A549 (cell line): ENCODE measurements around the gene THOC3. TPM values are rescaled to one million over a fixed set of nuclear protein-coding genes. Genes with fewer than 3 reads are reported as not detected.

ENCODE experiments used
- ATAC-seq, 2 experiments: fragments of 200-7000 bp in 1 of 2; fragments of >200 bp in 1 of 2; cut with Nextera tagmentation in 1 of 2; cut with Tn5 transposase in 1 of 2; 3 replicates each; pipeline versions ENCODE4 v1.8.0 to v1.9.1; 2018 to 2020; ENCODE audit warnings: mild to moderate bottlenecking in 1 of 2, moderate library complexity in 1 of 2
- CTCF ChIA-PET: fragments of 300-600 bp; sonication (Branson Sonifier 250); formaldehyde crosslinking; extraction: SDS; loops from one replicate; lab custom pipeline; 2021; ENCODE audit warnings: antibody characterized with exemption, inconsistent platforms; lab: Yijun Ruan, JAX
- POLR2A ChIA-PET: fragments of 350-600 bp; formaldehyde crosslinking; extraction: SDS; loops from one replicate; lab custom pipeline; 2021; ENCODE audit warnings: antibody characterized with exemption, inconsistent platforms; lab: Yijun Ruan, JAX
- DNase-seq, 2 experiments: peaks; one replicate each; pipeline versions ENCODE4 v3.0.0 to v3.0.0-alpha.2; 2011 to 2016; ENCODE audit warnings: low read depth in 1 of 2, low spot score in 1 of 2
- FAIRE-seq: peaks from 2 replicates; lab custom pipeline; 2011; peaks lifted over from hg19 to GRCh38; lab: Jason Lieb, UNC
- H3K27ac ChIP-seq, 2 experiments: fragments of >200 bp; sonication (Bioruptor Twin); formaldehyde crosslinking; 3 replicates each; pipeline ENCODE4 v1.5.1; 2016 to 2017
- H3K4me1 ChIP-seq: fragments of >200 bp; sonication (Bioruptor Twin); formaldehyde crosslinking; 3 replicates; pipeline ENCODE4 v1.6.1; 2016
- H3K4me2 ChIP-seq: fragments of >200 bp; sonication (Bioruptor Twin); formaldehyde crosslinking; 3 replicates; pipeline ENCODE4 v1.6.1; 2016
- H3K4me3 ChIP-seq: fragments of >200 bp; sonication (Bioruptor Twin); formaldehyde crosslinking; 3 replicates; pipeline ENCODE4 v1.5.1; 2016
- H3K9me3 ChIP-seq: fragments of >200 bp; sonication (Bioruptor Twin); formaldehyde crosslinking; 3 replicates; pipeline ENCODE4 v1.6.1; 2016
- BCL3 ChIP-seq: fragments of >200 bp; sonication (Bioruptor Twin); formaldehyde crosslinking; IDR thresholded peaks from 3 replicates; pipeline ENCODE4 v1.6.1; 2016
- CEBPB ChIP-seq, 2 experiments: fragments of >200 bp in 1 of 2; sonication (Bioruptor Twin) in 1 of 2; formaldehyde crosslinking in 1 of 2; IDR thresholded peaks; 2 replicates each; pipeline ENCODE4 v1.6.1; 2012 to 2016
- E2F6 ChIP-seq: IDR thresholded peaks from 2 replicates; pipeline ENCODE4 v1.6.1; 2012; ENCODE audit warnings: low read depth, borderline replicate concordance
- ELK1 ChIP-seq: fragments of 150-350 bp; IDR thresholded peaks from 2 replicates; pipeline ENCODE4 v1.6.1; 2014; ENCODE audit warnings: low read depth, mild to moderate bottlenecking, low read length
- EP300 ChIP-seq, 2 experiments: fragments of >200 bp; sonication (Bioruptor Twin); formaldehyde crosslinking; IDR thresholded peaks; 2 replicates in 1 of 2; 3 replicates in 1 of 2; pipeline ENCODE4 v1.6.1; 2016 to 2017
- HES2 ChIP-seq: fragments of >200 bp; sonication (Bioruptor Twin); formaldehyde crosslinking; IDR thresholded peaks from 2 replicates; pipeline ENCODE4 v1.6.1; 2016
- HMGXB4 ChIP-seq: fragments of 250-450 bp; sonication (Bioruptor Pico); IDR thresholded peaks from 2 replicates; pipeline ENCODE4 v1.5.0; 2021; ENCODE audit warnings: mild to moderate bottlenecking, moderate library complexity, borderline replicate concordance
- HOXB13 ChIP-seq: fragments of 250-450 bp; sonication (Bioruptor Pico); IDR thresholded peaks from 2 replicates; pipeline ENCODE4 v1.5.0; 2020; ENCODE audit warnings: low read depth, mild to moderate bottlenecking, moderate library complexity
- HOXB5 ChIP-seq: fragments of 250-450 bp; sonication (Bioruptor Pico); IDR thresholded peaks from 2 replicates; pipeline ENCODE4 v1.5.0; 2020; ENCODE audit warnings: mild to moderate bottlenecking, moderate library complexity
- JUN ChIP-seq, 2 experiments: fragments of >200 bp; sonication (Bioruptor Twin); formaldehyde crosslinking; IDR thresholded peaks; 2 replicates in 1 of 2; 3 replicates in 1 of 2; pipeline ENCODE4 v1.6.1; 2016 to 2017
- KDM5A ChIP-seq: fragments of 200-600 bp; sonication (generic); IDR thresholded peaks from 2 replicates; pipeline ENCODE4 v1.6.1; 2016; ENCODE audit warnings: antibody characterized with exemption, mild to moderate bottlenecking
- NFE2L2 ChIP-seq: fragments of 150-350 bp; conservative IDR thresholded peaks from 2 replicates; pipeline ENCODE4 v1.6.1; 2014; ENCODE audit warnings: low read length
- NPAS2 ChIP-seq: fragments of 250-450 bp; sonication (Bioruptor Pico); IDR thresholded peaks from 2 replicates; pipeline ENCODE4 v1.8.0; 2022; ENCODE audit warnings: mild to moderate bottlenecking, moderate library complexity, borderline replicate concordance
- PBX3 ChIP-seq: IDR thresholded peaks from 2 replicates; pipeline ENCODE4 v1.6.1; 2012
- RAD21 ChIP-seq, 2 experiments: fragments of >200 bp in 1 of 2; sonication (Bioruptor Twin) in 1 of 2; formaldehyde crosslinking in 1 of 2; IDR thresholded peaks in 1 of 2; conservative IDR thresholded peaks in 1 of 2; 2 replicates in 1 of 2; 3 replicates in 1 of 2; pipeline ENCODE4 v1.6.1; 2012 to 2018; ENCODE audit warnings: inconsistent platforms in 1 of 2
- RCOR1 ChIP-seq: fragments of 150-350 bp; IDR thresholded peaks from 2 replicates; pipeline ENCODE4 v1.6.1; 2014; ENCODE audit warnings: antibody characterized with exemption, low read length, low read depth
- RNF2 ChIP-seq: fragments of 200-600 bp; sonication (generic); IDR thresholded peaks from 2 replicates; pipeline ENCODE4 v1.6.1; 2016; ENCODE audit warnings: low read depth, mild to moderate bottlenecking, antibody characterized with exemption, moderate library complexity, borderline replicate concordance
- WGBS: methylation state at CpG from one replicate; pipeline ENCODE4 v1.1.6; 2017; ENCODE audit errors: missing lambda C conversion rate; 5-methylcytosine and 5-hydroxymethylcytosine counted together
- polyA plus RNA-seq, 4 experiments: library from polyadenylated mRNA; depleted of rRNA in 3 of 4; stranded (reverse); fragments of >200 nt; fragmentation: RNase III in 1 of 4; extraction: RNeasy Plus Mini Kit Qiagen cat#74134 plus additional on column Dnase treatment in 1 of 4; gene quantifications; 2 replicates in 3 of 4; 3 replicates in 1 of 4; pipeline ENCODE4 v1.2.3, GENCODE V29; 2011 to 2017

The THOC3 gene
- polyA plus RNA-seq, 2 of the 4 experiments (the other 2 are of a cell fraction): 59.1 to 76.8 TPM

- TF ChIP-seq HMGXB4 (CRISPR knock-in tag) (no peak), PBX3 (no peak), NFE2L2 (no peak), NPAS2 (no peak), E2F6 (no peak), JUN (IDR thresholded peaks at IDR 0.05) (no peak), RNF2 (no peak), KDM5A (no peak), RCOR1 (no peak), RAD21 (conservative IDR thresholded peaks at IDR 0.05 in 1 of 2, IDR thresholded peaks at IDR 0.05 in 1 of 2) (no peak), HOXB5 (CRISPR knock-in tag) (no peak)
- TF ChIP-seq, all 56 proteins: peak for 0
Measured at GRCh38 chr5:175921061-175921730, 46.9 kb downstream of the THOC3 start (continued).

GRCh38 chr5:175920231-175920811, 47.8 kb downstream of the THOC3 start:
- peak in 1 of 2 experiments; percentile 55; a peak in 3 of 6 replicates for ATAC-seq
- CTCF ChIA-PET: interaction anchor here (0.6 to 1.5 kb wide), 5 partner anchors 123 to 387 kb away, joined by 3 to 4 read pairs (median 3); no protein-coding TSS in a partner anchor

More at GRCh38 chr5:175920231-175920811, 47.8 kb downstream of the THOC3 start:
- no peak overlapping the region for H3K4me3 ChIP-seq
- FAIRE-seq: no peak
- H3K4me1 ChIP-seq: peaks cover 35% of the 10 kb centered on the region
- POLR2A ChIA-PET: interaction anchor here (0.6 kb wide), 1 partner anchor 12 kb away, joined by 3 read pairs; no protein-coding TSS in a partner anchor
- H3K9me3 ChIP-seq: no peaks in the 10 kb centered on the region
- DNase-seq: peak in 1 of 2 experiments; percentile 19
- H3K27ac ChIP-seq: peak overlapping the region in 1 of 2 experiments; percentile 37; a peak in 2 of 6 replicates
- 69% methylated on average over 9 of the region's 9 CpGs for WGBS
- H3K4me2 ChIP-seq: 0 out of 3 replicates have a peak overlapping the region, but pooled peaks have one; percentile 1
- TF ChIP-seq CEBPB (IDR thresholded peaks at IDR 0.05) (no peak), RCOR1 (no peak), NPAS2 (no peak), HOXB13 (no peak), BCL3 (no peak), ELK1 (no peak), HES2 (no peak), EP300 (IDR thresholded peaks at IDR 0.05) (no peak), E2F6 (no peak), PBX3 (no peak)
